GM23338 (cell line): Measurements from ENCODE around the gene LYZL1.

Experiments
- EZH2 ChIP-seq: fragments of 200-600 bp; sonication (generic); IDR thresholded peaks from one replicate; pipeline ENCODE4 v1.8.0; 2017; ENCODE audit warnings: antibody characterized with exemption, mild to moderate bottlenecking, low read depth; ENCODE audit not compliant: unreplicated experiment
- JUNB ChIP-seq: IDR thresholded peaks from one replicate; pipeline ENCODE4 v1.6.1; 2016; ENCODE audit warnings: antibody characterized with exemption; ENCODE audit not compliant: unreplicated experiment
- POLR2AphosphoS5 ChIP-seq: IDR thresholded peaks from 2 replicates; pipeline ENCODE4 v1.6.1; 2016; ENCODE audit warnings: antibody characterized with exemption, low read depth
- TF ChIP-seq, protein P1 (sequence below), 2 experiments: fragments of 200-600 bp in 1 of 2; sonication (generic) in 1 of 2; conservative IDR thresholded peaks; 2 replicates each; pipeline versions ENCODE4 v1.5.1 to v1.6.1; 2016 to 2017; ENCODE audit warnings: antibody characterized with exemption in 2 of 2, low read depth in 2 of 2, mild to moderate bottlenecking in 2 of 2, moderate library complexity in 1 of 2

DNA sequence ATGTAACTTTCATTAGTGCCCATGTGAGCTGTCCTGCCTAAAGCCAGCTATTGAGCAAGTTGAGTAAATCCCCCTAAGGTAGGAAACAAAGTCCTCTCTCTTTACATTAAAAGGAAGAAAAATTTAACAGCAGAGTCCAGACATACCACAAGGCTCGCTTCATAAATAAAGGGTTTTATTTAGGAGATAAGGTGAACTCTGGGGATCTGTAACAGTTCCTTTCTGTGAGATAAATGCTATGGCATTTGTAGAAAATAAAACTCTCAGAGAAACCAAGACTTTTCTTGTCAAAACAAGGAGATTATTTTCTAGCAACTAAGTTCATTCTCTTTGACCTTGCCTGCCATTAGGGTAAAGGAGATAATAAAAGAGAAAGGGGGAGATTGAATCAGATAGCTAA lies 32.3 kb upstream of the LYZL1 start:
- TF ChIP-seq, protein P1, sequence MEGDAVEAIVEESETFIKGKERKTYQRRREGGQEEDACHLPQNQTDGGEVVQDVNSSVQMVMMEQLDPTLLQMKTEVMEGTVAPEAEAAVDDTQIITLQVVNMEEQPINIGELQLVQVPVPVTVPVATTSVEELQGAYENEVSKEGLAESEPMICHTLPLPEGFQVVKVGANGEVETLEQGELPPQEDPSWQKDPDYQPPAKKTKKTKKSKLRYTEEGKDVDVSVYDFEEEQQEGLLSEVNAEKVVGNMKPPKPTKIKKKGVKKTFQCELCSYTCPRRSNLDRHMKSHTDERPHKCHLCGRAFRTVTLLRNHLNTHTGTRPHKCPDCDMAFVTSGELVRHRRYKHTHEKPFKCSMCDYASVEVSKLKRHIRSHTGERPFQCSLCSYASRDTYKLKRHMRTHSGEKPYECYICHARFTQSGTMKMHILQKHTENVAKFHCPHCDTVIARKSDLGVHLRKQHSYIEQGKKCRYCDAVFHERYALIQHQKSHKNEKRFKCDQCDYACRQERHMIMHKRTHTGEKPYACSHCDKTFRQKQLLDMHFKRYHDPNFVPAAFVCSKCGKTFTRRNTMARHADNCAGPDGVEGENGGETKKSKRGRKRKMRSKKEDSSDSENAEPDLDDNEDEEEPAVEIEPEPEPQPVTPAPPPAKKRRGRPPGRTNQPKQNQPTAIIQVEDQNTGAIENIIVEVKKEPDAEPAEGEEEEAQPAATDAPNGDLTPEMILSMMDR (conservative IDR thresholded peaks at IDR 0.05; ENCODE audit: low read depth in 2 of 2) = no peak
- TF ChIP-seq POLR2AphosphoS5 (no peak), EZH2 (no peak), JUNB (no peak)
